GM12878 (cell line): Measurements from ENCODE around the gene CCDC191. TPM values are rescaled to one million over a fixed set of nuclear protein-coding genes. Genes with fewer than 3 reads are reported as not detected.

Experiments
- ATAC-seq: fragments of 200-7000 bp; cut with Tn5 transposase; 3 replicates; pipeline ENCODE4 v1.9.1; 2020; ENCODE audit warnings: mild to moderate bottlenecking, moderate library complexity
- BruUV-seq: library from RNA; stranded (reverse); fragments of 400-500 nt; replicated peaks from 2 replicates; lab custom pipeline; 2021; lab: Mats Ljungman, UMichigan
- CTCF ChIA-PET: fragments of 300-600 bp; sonication (Branson Sonifier 250); formaldehyde crosslinking; extraction: SDS; loops from one replicate; lab custom pipeline; 2021; ENCODE audit warnings: inconsistent platforms; lab: Yijun Ruan, JAX
- POLR2A ChIA-PET: fragments of 350-600 bp; formaldehyde crosslinking; extraction: SDS; loops from one replicate; lab custom pipeline; 2021; ENCODE audit warnings: inconsistent platforms; lab: Charles Lee
- RAD21 ChIA-PET: fragments of 300-600 bp; sonication (Branson Sonifier 250); formaldehyde crosslinking; loops from one replicate; lab custom pipeline; 2023; ENCODE audit warnings: antibody characterized with exemption; ENCODE audit not compliant: unreplicated experiment; lab: Charles Lee
- SMC1A ChIA-PET: fragments of 300-600 bp; sonication (Branson Sonifier 250); formaldehyde crosslinking; loops from one replicate; lab custom pipeline; 2023; ENCODE audit not compliant: unreplicated experiment, uncharacterized antibody; lab: Charles Lee
- DNase-seq: peaks from one replicate; pipeline ENCODE4 v3.0.0-alpha.2; 2011; ENCODE audit warnings: low read depth, low spot score
- FAIRE-seq: peaks from 3 replicates; lab custom pipeline; 2011; peaks lifted over from hg19 to GRCh38; lab: Jason Lieb, UNC
- H2AFZ ChIP-seq: 2 replicates; pipeline ENCODE4 v1.6.0; 2011; ENCODE audit warnings: low read depth, low read length, control low read depth; ENCODE audit not compliant: control insufficient read depth
- H3K27ac ChIP-seq: 2 replicates; pipeline ENCODE4 v1.5.1; 2011; ENCODE audit warnings: control low read depth; ENCODE audit not compliant: control insufficient read depth, insufficient read depth
- H3K27me3 ChIP-seq, 2 experiments: replicated peaks in 1 of 2; 2 replicates each; pipeline versions ENCODE4 v1.6.0 to v1.6.1; 2011; ENCODE audit warnings: low read length in 1 of 2; ENCODE audit not compliant: control insufficient read depth in 2 of 2, insufficient read depth in 2 of 2
- H3K36me3 ChIP-seq, 2 experiments: 2 replicates each; pipeline ENCODE4 v1.5.1; 2011; ENCODE audit warnings: low read length in 1 of 2; ENCODE audit not compliant: control insufficient read depth in 2 of 2, insufficient read depth in 2 of 2
- H3K4me1 ChIP-seq: 2 replicates; pipeline ENCODE4 v1.6.1; 2011; ENCODE audit warnings: mild to moderate bottlenecking, low read length, moderate library complexity, mixed read lengths; ENCODE audit not compliant: control insufficient read depth, insufficient read depth
- H3K4me2 ChIP-seq: 2 replicates; pipeline ENCODE4 v1.6.0; 2011; ENCODE audit warnings: control low read depth; ENCODE audit not compliant: control insufficient read depth, insufficient read depth
- H3K4me3 ChIP-seq: fragments of 200-600 bp; sonication (generic); 2 replicates; pipeline ENCODE4 v1.5.1; 2016
- H3K79me2 ChIP-seq: 2 replicates; pipeline ENCODE4 v1.6.0; 2011; ENCODE audit warnings: low read length; ENCODE audit not compliant: control insufficient read depth, insufficient read depth
- H3K9ac ChIP-seq: 2 replicates; pipeline ENCODE4 v1.8.0; 2011; ENCODE audit warnings: low read length, control low read depth, mixed read lengths; ENCODE audit not compliant: control insufficient read depth, insufficient read depth
- H3K9me3 ChIP-seq: replicated peaks from 3 replicates; pipeline ENCODE4 v1.5.1; 2011; ENCODE audit warnings: mild to moderate bottlenecking, low read length; ENCODE audit not compliant: control insufficient read depth, insufficient read depth
- H4K20me1 ChIP-seq: 2 replicates; pipeline ENCODE4 v1.6.0; 2011; ENCODE audit not compliant: control insufficient read depth, insufficient read depth
- ATF7 ChIP-seq: fragments of 450-650 bp; IDR thresholded peaks from 2 replicates; pipeline ENCODE4 v1.6.1; 2016; ENCODE audit warnings: low read depth, mild to moderate bottlenecking
- BCL3 ChIP-seq: IDR thresholded peaks from 2 replicates; pipeline ENCODE4 v1.6.1; 2011; ENCODE audit warnings: borderline replicate concordance, low read depth, mild to moderate bottlenecking, moderate library complexity, low read length; ENCODE audit not compliant: insufficient read depth, poor library complexity, severe bottlenecking
- BCLAF1 ChIP-seq: fragments of 450-650 bp; IDR thresholded peaks from 2 replicates; pipeline ENCODE4 v1.6.1; 2017; ENCODE audit warnings: antibody characterized with exemption, mild to moderate bottlenecking, moderate library complexity
- CBFB ChIP-seq: IDR thresholded peaks from 2 replicates; pipeline ENCODE4 v1.6.1; 2016; ENCODE audit warnings: antibody characterized with exemption, low read depth
- DPF2 ChIP-seq: fragments of 450-650 bp; IDR thresholded peaks from 2 replicates; pipeline ENCODE4 v1.6.1; 2017; ENCODE audit warnings: mild to moderate bottlenecking
- EGR1 ChIP-seq, 2 experiments: IDR thresholded peaks; 1 replicate in 1 of 2; 2 replicates in 1 of 2; pipeline ENCODE4 v1.6.1; 2011 to 2012; ENCODE audit warnings: low read depth in 2 of 2, low read length in 2 of 2, borderline replicate concordance in 1 of 2, mild to moderate bottlenecking in 1 of 2, moderate library complexity in 1 of 2
- GATAD2B ChIP-seq: fragments of 450-650 bp; conservative IDR thresholded peaks from 2 replicates; pipeline ENCODE4 v1.6.1; 2017; ENCODE audit warnings: low read depth, mild to moderate bottlenecking, moderate library complexity
- JUNB ChIP-seq: IDR thresholded peaks from 2 replicates; pipeline ENCODE4 v1.6.1; 2016; ENCODE audit warnings: antibody characterized with exemption, mild to moderate bottlenecking
- JUND ChIP-seq: IDR thresholded peaks from 2 replicates; pipeline ENCODE4 v1.6.1; 2012; ENCODE audit warnings: low read depth, mild to moderate bottlenecking, low read length, improper control_type of control experiment, moderate library complexity
- MXI1 ChIP-seq: fragments of 150-350 bp; IDR thresholded peaks from 2 replicates; pipeline ENCODE4 v1.6.1; 2011; ENCODE audit warnings: low read depth, mild to moderate bottlenecking, inconsistent platforms, low read length, improper control_type of control experiment
- NR2C1 ChIP-seq: fragments of 450-650 bp; IDR thresholded peaks from 2 replicates; pipeline ENCODE4 v1.6.1; 2017; ENCODE audit warnings: antibody characterized with exemption, mild to moderate bottlenecking, moderate library complexity
- NRF1 ChIP-seq: conservative IDR thresholded peaks from 2 replicates; pipeline ENCODE4 v1.6.1; 2011; ENCODE audit warnings: mild to moderate bottlenecking, low read depth, low read length, improper control_type of control experiment
- RAD21 ChIP-seq: IDR thresholded peaks from 2 replicates; pipeline ENCODE4 v1.6.1; 2011; ENCODE audit warnings: mild to moderate bottlenecking, low read depth, low read length, moderate library complexity; ENCODE audit not compliant: insufficient read depth
- RCOR1 ChIP-seq: conservative IDR thresholded peaks from 2 replicates; pipeline ENCODE4 v1.6.1; 2012; ENCODE audit warnings: low read depth, low read length, improper control_type of control experiment
- SREBF2 ChIP-seq: IDR thresholded peaks from 2 replicates; pipeline ENCODE4 v1.6.1; 2012; ENCODE audit warnings: mild to moderate bottlenecking, low read length
- SUPT20H ChIP-seq: IDR thresholded peaks from 2 replicates; pipeline ENCODE4 v1.6.1; 2011; ENCODE audit warnings: low read depth, mild to moderate bottlenecking, low read length, moderate library complexity, borderline replicate concordance; ENCODE audit not compliant: control insufficient read depth
- WGBS: methylation state at CpG from one replicate; pipeline ENCODE4 v1.1.6; 2016; ENCODE audit warnings: low lambda C conversion rate; ENCODE audit not compliant: insufficient replicate concordance, insufficient coverage; ENCODE audit errors: missing lambda C conversion rate; 5-methylcytosine and 5-hydroxymethylcytosine counted together
- in situ Hi-C: fragments of 300-500 bp; cut with MboI; formaldehyde crosslinking; loops from 9 replicates; pipeline ENCODE4 v1.14.3; 2018; ENCODE audit warnings: mixed read lengths
- intact Hi-C: fragments of 100-400 bp; cut with micrococcal nuclease; formaldehyde crosslinking; loops from one replicate; pipeline ENCODE4 v1.14.2; 2022; ENCODE audit not compliant: unreplicated experiment
- polyA plus RNA-seq, 11 experiments: library from polyadenylated mRNA; depleted of rRNA in 4 of 11; unstranded in 6 of 11; stranded (reverse) in 5 of 11; fragments of >200 nt; fragmentation: Nextera tagmentation in 4 of 11; fragmentation: Illumina TruSeq in 1 of 11; extraction: Ambion mirVana in 4 of 11; extraction: Trizol in 1 of 11; gene quantifications; 1 replicate in 1 of 11; 2 replicates in 10 of 11; pipeline versions ENCODE4 v1.2.1 to v1.2.3, GENCODE V29; 2011 to 2016; ENCODE audit warnings: inconsistent platforms in 2 of 11, missing spikeins in 2 of 11, low read depth in 1 of 11
- total RNA-seq, 4 experiments: library from RNA; depleted of rRNA in 3 of 4; stranded (reverse); fragments of >200 nt in 3 of 4; fragmentation: Illumina TruSeq in 1 of 4; extraction: Trizol in 1 of 4; gene quantifications; 2 replicates each; pipeline versions ENCODE4 v1.2.1 to v1.2.3, GENCODE V29; 2013 to 2021

The CCDC191 gene
- total and polyA plus RNA-seq, 10 of the 15 experiments (the other 5 are each of a cell fraction or from before 2014, with no cell fraction given): 1.2 to 2.9 (median 1.7) TPM

- Histone ChIP-seq H3K79me2 (no peaks in the 10 kb centered on the region), H3K4me1 (no peaks in the 10 kb centered on the region), H4K20me1 (no peaks in the 10 kb centered on the region), H3K9ac (no peak overlapping the region), H3K4me2 (no peak overlapping the region), H3K4me3 (no peak overlapping the region), H2AFZ (no peak overlapping the region), H3K27ac (no peak overlapping the region), H3K36me3 (no peaks in the 10 kb centered on the region), H3K27me3 (no peaks in the 10 kb centered on the region), H3K9me3 (no peaks in the 10 kb centered on the region)
- ChIA-PET SMC1A (interaction anchor here (1.4 kb wide), 1 partner anchor 11 kb away, joined by 3 read pairs; no protein-coding TSS in a partner anchor), CTCF (no interaction called here), POLR2A (no interaction called here), RAD21 (interaction anchor here (0.7 kb wide), 1 partner anchor 861 kb away, joined by 3 read pairs; no protein-coding TSS in a partner anchor)
- in situ Hi-C loops: no loop called here
- FAIRE-seq (no peak), DNase-seq (no peak), ATAC-seq (no peak)
- intact Hi-C loops: no loop called here
- BruUV-seq: no TSS peak
- 47% methylated on average over 3 of the region's 3 CpGs for WGBS
- TF ChIP-seq CBFB: no peak
- TF ChIP-seq SUPT20H: no peak
- TF ChIP-seq ATF7: no peak
- TF ChIP-seq GATAD2B: no peak
- TF ChIP-seq MXI1: no peak
- no peak for TF ChIP-seq JUNB
- TF ChIP-seq BCLAF1: no peak
- TF ChIP-seq DPF2: no peak
- TF ChIP-seq NR2C1: no peak
- no peak for TF ChIP-seq RCOR1
- TF ChIP-seq SREBF2: no peak
- no peak for TF ChIP-seq RAD21
- no peak for TF ChIP-seq BCL3
- TF ChIP-seq EGR1 (IDR thresholded peaks at IDR 0.05; ENCODE audit: borderline replicate concordance in 1 of 2, low read depth in 2 of 2, low read length in 2 of 2): no peak
- TF ChIP-seq NRF1: no peak
- no peak for TF ChIP-seq JUND
These were observed 92.4 kb downstream of the CCDC191 start for GRCh38 chr3:113963879-113964278.
